KMS-11 (cell line): ENCODE data around the gene MYZAP.

Source experiments
- H2AFZ ChIP-seq: fragments of 200-600 bp; sonication (generic); 2 replicates; pipeline ENCODE4 v1.6.1; 2016; ENCODE audit warnings: antibody characterized with exemption, mixed run types, low read depth
- H3K27ac ChIP-seq: fragments of 200-600 bp; sonication (generic); 2 replicates; pipeline ENCODE4 v1.6.1; 2016; ENCODE audit warnings: mild to moderate bottlenecking, mixed run types
- H3K27me3 ChIP-seq: fragments of 200-600 bp; sonication (generic); 2 replicates; pipeline ENCODE4 v1.6.1; 2017; ENCODE audit warnings: mild to moderate bottlenecking, low read depth, mixed run types, moderate library complexity; ENCODE audit not compliant: insufficient read depth
- H3K36me3 ChIP-seq: fragments of 200-600 bp; sonication (generic); 2 replicates; pipeline ENCODE4 v1.6.1; 2017; ENCODE audit warnings: mild to moderate bottlenecking, mixed run types; ENCODE audit not compliant: insufficient read depth
- H3K4me1 ChIP-seq: fragments of 200-600 bp; sonication (generic); 2 replicates; pipeline ENCODE4 v1.6.1; 2016; ENCODE audit warnings: mild to moderate bottlenecking, low read depth, mixed run types; ENCODE audit not compliant: poor library complexity, severe bottlenecking
- H3K4me2 ChIP-seq: fragments of 200-600 bp; sonication (generic); 2 replicates; pipeline ENCODE4 v1.7.0; 2016; ENCODE audit warnings: mild to moderate bottlenecking, mixed run types
- H3K4me3 ChIP-seq: fragments of 200-600 bp; sonication (generic); IDR thresholded peaks from 2 replicates; pipeline ENCODE4 v1.6.1; 2017; ENCODE audit warnings: low read depth, low read length, mixed read lengths; ENCODE audit not compliant: insufficient read depth
- H3K79me2 ChIP-seq: fragments of 200-600 bp; sonication (generic); 2 replicates; pipeline ENCODE4 v1.6.1; 2016; ENCODE audit warnings: low read depth, mixed run types; ENCODE audit not compliant: insufficient read depth
- H3K9ac ChIP-seq: fragments of 200-600 bp; sonication (generic); 2 replicates; pipeline ENCODE4 v1.6.1; 2016; ENCODE audit warnings: mild to moderate bottlenecking, mixed run types
- H4K20me1 ChIP-seq: fragments of 200-600 bp; sonication (generic); 2 replicates; pipeline ENCODE4 v1.6.1; 2016; ENCODE audit warnings: mild to moderate bottlenecking, mixed run types; ENCODE audit not compliant: insufficient read depth
- CTCF ChIP-seq: fragments of 200-600 bp; sonication (generic); conservative IDR thresholded peaks from 2 replicates; pipeline ENCODE4 v1.6.1; 2017; ENCODE audit warnings: low read depth, mild to moderate bottlenecking, antibody characterized with exemption, low read length, moderate library complexity, mixed read lengths

MYZAP gene

GRCh38 chr15:57567891-57568290, 23.8 kb upstream of the MYZAP start:
- H2AFZ ChIP-seq: no peak overlapping the region
- H3K4me1 ChIP-seq: no peaks in the 10 kb centered on the region
- no peak for TF ChIP-seq CTCF
- no peaks in the 10 kb centered on the region for H3K36me3 ChIP-seq
- H3K79me2 ChIP-seq: no peaks in the 10 kb centered on the region
- H3K4me2 ChIP-seq: no peak overlapping the region
- no peak overlapping the region for H3K9ac ChIP-seq
- H3K4me3 ChIP-seq: no peak overlapping the region
- H4K20me1 ChIP-seq: no peaks in the 10 kb centered on the region
- no peaks in the 10 kb centered on the region for H3K27me3 ChIP-seq
- H3K27ac ChIP-seq: no peak overlapping the region

GRCh38 chr15:57568299-57568698, 23.4 kb upstream of the MYZAP start:
- Histone ChIP-seq H3K4me2 (no peak overlapping the region), H3K36me3 (no peaks in the 10 kb centered on the region), H2AFZ (no peak overlapping the region), H3K27ac (no peak overlapping the region), H3K27me3 (no peaks in the 10 kb centered on the region), H3K4me3 (no peak overlapping the region), H3K4me1 (no peaks in the 10 kb centered on the region), H4K20me1 (no peaks in the 10 kb centered on the region), H3K9ac (no peak overlapping the region), H3K79me2 (no peaks in the 10 kb centered on the region)
- TF ChIP-seq CTCF: no peak

GRCh38 chr15:57570340-57570739, 21.4 kb upstream of the MYZAP start:
- H3K4me2 ChIP-seq: no peak overlapping the region
- H3K27me3 ChIP-seq: no peaks in the 10 kb centered on the region
- no peaks in the 10 kb centered on the region for H3K4me1 ChIP-seq
- TF ChIP-seq CTCF: no peak
- no peaks in the 10 kb centered on the region for H3K36me3 ChIP-seq
- no peak overlapping the region for H3K4me3 ChIP-seq
- H2AFZ ChIP-seq: no peak overlapping the region
- H4K20me1 ChIP-seq: no peaks in the 10 kb centered on the region
- no peaks in the 10 kb centered on the region for H3K79me2 ChIP-seq
- H3K9ac ChIP-seq: no peak overlapping the region
- no peak overlapping the region for H3K27ac ChIP-seq

GRCh38 chr15:57570994-57571393, 20.7 kb upstream of the MYZAP start:
- H3K4me3 ChIP-seq: no peak overlapping the region
- H3K36me3 ChIP-seq: no peaks in the 10 kb centered on the region
- H4K20me1 ChIP-seq: no peaks in the 10 kb centered on the region
- no peak overlapping the region for H2AFZ ChIP-seq
- no peaks in the 10 kb centered on the region for H3K4me1 ChIP-seq
- no peak overlapping the region for H3K9ac ChIP-seq
- H3K27me3 ChIP-seq: no peaks in the 10 kb centered on the region
- H3K27ac ChIP-seq: no peak overlapping the region
- no peak overlapping the region for H3K4me2 ChIP-seq
- TF ChIP-seq CTCF: no peak
- no peaks in the 10 kb centered on the region for H3K79me2 ChIP-seq

GRCh38 chr15:57571725-57572124, 20.0 kb upstream of the MYZAP start:
- Histone ChIP-seq H3K79me2 (no peaks in the 10 kb centered on the region), H3K9ac (no peak overlapping the region), H3K4me3 (no peak overlapping the region), H3K4me1 (no peaks in the 10 kb centered on the region), H3K27me3 (no peaks in the 10 kb centered on the region), H4K20me1 (no peaks in the 10 kb centered on the region), H3K27ac (no peak overlapping the region), H3K4me2 (no peak overlapping the region), H3K36me3 (no peaks in the 10 kb centered on the region), H2AFZ (no peak overlapping the region)
- TF ChIP-seq CTCF: no peak
